G401 (cell line): ENCODE measurements around the gene PTP4A2. TPM values are rescaled to one million over a fixed set of nuclear protein-coding genes. Genes with fewer than 3 reads are reported as not detected.
"Not testable (repeated sequence)": the region's sequence is repeated elsewhere in the genome, so short reads cannot be mapped to it uniquely, and the experiment has no call there.

ENCODE experiments used
- DNase-seq: peaks from one replicate; pipeline ENCODE4 v3.0.0-alpha.2; 2015; ENCODE audit warnings: low spot score
- in situ Hi-C: cut with HindIII; loops from 2 replicates; pipeline ENCODE4 v1.10.0; 2016; ENCODE audit warnings: low sequenced_read_pairs, mixed read lengths
- total RNA-seq: library from RNA; depleted of rRNA; stranded (reverse); fragments of >200 nt; shearing (Covaris generic); gene quantifications from 2 replicates; pipeline ENCODE4 v1.2.3, GENCODE V29; 2014

PTP4A2 gene
- total RNA-seq, 1 experiment from 2014 or later: 436 TPM

GRCh38 chr1:31902510-31902860 is 35.7 kb downstream of the PTP4A2 start:
- in situ Hi-C loops: no loop called here
- DNase-seq: no peak

- no peak for DNase-seq
- in situ Hi-C loops: no loop called here
Measured at GRCh38 chr1:31901838-31902509, 36.2 kb downstream of the PTP4A2 start.

- no peak for DNase-seq
- in situ Hi-C loops: no loop called here
Measured at GRCh38 chr1:31900790-31901189, 37.4 kb downstream of the PTP4A2 start.

DNA sequence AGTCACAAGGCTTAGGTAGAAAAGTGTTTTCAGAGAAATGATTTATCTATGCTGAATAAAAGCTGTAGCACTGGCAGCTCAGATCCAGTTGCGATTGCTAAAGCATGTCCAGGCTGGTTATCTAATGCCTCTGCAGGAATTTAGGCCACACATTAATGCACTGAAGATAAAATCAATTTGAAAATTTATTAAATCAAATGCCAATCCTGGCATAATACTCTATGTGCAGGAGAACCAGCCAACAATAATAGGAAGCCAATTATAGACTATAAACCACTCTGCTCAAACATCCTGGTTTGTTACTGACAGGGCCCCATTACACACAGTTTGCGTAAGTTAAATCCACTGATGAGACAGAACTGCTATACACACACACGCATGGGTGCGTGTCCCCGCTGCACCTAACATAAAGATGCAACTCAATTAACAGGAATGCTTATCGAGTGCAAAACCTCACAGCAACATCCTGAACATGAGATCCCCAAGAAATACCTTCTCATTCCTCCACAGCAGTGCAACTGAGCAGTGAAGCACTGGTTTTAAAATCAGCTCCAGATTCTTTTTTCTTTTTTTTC is 40.6 kb downstream of the PTP4A2 start:
- no peak for DNase-seq
- in situ Hi-C loops: no loop called here

- in situ Hi-C loops, DNase-seq: not testable (repeated sequence)
Measured at GRCh38 chr1:31895474-31896198, 42.5 kb downstream of the PTP4A2 start.

GRCh38 chr1:31891280-31891679 is 46.9 kb downstream of the PTP4A2 start:
- no peak for DNase-seq
- in situ Hi-C loops: no loop called here

DNA sequence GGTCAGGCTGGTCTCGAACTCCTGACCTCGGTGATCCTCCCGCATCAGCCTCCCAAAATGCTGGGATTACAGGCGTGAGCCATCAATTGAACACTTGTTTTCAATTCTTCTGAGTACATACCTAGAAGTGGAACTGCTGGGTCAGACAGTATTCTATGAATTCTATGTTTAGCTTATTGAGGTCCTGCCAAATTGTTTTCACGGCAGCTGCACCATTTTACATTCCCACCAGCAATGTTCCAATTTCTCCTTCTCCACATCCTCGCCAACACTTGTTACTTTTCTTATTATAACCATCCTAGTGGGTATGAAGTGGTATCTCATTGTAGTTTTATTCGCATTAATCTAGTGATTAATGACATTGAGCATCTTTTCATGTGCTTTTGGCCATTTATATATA is 49.9 kb downstream of the PTP4A2 start:
- in situ Hi-C loops: no loop called here
- DNase-seq: no peak

DNA sequence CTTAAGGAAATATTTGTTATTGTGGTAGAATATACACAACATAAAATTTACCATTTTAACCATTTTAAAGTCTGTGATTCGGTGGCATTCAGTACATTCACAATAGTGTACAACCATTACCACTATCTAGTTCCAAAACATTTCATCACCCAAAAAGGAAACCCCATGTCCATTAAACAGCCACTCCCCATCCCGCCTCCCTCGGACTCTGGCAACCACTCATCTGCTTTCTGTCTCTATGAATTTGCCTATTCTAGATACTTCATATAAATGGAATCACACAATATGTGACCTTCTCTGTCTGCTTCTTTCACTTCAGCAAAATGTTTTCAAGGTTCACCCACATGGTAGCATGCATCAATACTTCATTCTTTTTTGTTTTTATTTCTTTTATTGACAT is 51.3 kb downstream of the PTP4A2 start:
- in situ Hi-C loops: no loop called here
- no peak for DNase-seq

DNA sequence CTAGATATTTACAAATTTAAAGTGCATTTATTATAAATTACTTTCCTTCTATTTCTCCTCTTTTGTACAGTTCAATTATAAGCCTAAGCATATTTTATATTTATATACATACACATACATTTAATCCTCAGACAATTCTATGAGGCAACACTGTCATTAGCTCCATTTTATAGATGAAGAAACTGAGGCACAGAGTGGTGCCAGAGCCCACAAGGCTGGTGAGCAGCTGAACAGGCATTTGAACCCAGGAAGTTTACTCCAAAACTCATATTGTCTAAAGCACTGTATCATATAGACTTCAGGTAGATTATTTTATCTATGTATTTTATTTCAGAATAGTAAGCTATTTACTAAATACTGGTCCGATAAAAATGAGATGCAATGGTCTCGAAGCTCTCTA is 52.3 kb downstream of the PTP4A2 start:
- in situ Hi-C loops: no loop called here
- no peak for DNase-seq

DNA sequence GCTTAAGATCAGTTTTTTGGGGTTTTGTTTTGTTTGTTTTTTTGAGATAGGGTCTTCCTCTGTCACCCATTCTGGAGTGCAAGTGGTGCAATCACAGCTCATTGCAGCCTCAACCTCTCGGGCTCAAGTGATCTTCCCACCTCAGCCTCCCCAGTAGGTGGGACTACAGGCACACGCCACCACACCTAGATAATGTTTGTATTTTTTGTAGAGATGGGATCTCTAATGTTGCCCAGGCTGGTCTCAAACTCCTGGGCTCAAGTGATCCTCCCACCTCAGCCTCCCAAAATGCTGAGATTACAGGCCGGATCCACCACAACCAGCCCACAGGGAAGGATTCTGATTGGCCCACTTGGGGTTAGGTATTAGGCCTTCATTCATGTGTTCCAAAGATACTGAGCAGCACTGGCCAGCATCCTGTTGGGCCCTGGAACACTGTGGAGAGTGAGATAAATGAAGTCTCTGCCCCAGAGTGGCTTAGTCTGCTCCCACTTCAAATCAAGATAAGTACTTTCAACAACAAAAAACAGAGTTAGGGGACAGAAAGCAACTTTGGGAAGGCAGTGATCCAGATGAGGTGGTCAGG is 54.7 kb downstream of the PTP4A2 start:
- DNase-seq: no peak
- in situ Hi-C loops: no loop called here

GRCh38 chr1:31881688-31882000 is 56.5 kb downstream of the PTP4A2 start:
- in situ Hi-C loops: no loop called here

DNA sequence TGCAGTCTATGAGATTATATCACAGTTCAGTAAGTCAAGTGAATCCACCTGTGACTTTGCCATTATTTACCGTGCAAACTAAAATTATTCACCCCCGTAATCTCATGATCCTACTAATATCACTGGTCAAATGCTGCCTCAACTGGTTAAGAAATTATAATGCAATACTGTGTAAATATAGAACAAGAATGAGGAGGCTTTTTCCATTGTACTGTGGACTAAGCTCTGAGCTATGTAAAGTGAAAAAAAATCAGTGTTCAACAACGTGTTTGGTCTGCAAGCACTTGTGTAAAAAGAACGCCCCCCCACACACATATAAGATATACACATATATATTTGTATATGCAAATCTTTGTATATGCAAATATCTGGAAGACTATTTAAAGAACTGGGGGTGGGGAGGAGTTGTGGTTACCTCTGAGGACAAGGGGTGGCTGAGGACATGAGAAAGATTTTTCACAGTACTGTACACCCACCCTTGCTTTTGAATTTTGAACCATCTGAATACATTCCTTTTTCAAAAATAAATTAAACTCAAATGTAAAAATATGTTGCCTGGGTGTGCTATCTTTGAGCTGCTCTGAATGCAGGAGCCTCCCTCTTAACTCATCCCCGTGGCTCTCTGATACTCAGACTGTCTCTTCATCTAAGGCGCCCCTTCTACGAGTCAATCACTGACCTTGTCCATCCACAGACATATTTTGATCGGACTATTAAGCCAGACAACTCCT is 57.0 kb downstream of the PTP4A2 start:
- in situ Hi-C loops: no loop called here
- DNase-seq: no peak

More at GRCh38 chr1:31881688-31882000, 56.5 kb downstream of the PTP4A2 start:
- no peak for DNase-seq

GRCh38 chr1:31879981-31880608 is 58.1 kb downstream of the PTP4A2 start:
- no peak for DNase-seq
- in situ Hi-C loops: no loop called here

DNA sequence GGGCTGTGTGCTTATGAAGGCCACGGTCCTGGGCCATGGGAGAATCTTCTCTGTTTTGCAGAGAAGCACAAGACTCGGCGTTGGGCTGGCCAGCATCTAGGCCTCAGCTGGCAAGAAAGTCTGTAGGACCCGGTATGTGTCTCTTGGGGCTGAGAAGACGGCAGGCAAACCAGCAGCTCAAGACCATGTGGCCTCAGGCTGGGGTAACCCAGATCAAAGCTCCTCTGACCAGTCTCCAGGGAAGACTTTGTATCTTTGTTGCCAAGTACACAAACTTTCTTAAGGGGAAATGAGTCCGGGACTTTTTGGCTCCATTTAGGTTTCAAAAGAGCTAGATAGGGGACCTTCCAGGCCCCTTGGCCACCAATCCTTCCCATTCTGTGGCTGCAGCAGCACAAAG is 60.1 kb downstream of the PTP4A2 start:
- DNase-seq: no peak
- in situ Hi-C loops: no loop called here

- in situ Hi-C loops: no loop called here
- DNase-seq: no peak
Measured at GRCh38 chr1:31877544-31877943, 60.6 kb downstream of the PTP4A2 start.

GRCh38 chr1:31875636-31876236 is 62.4 kb downstream of the PTP4A2 start:
- in situ Hi-C loops: no loop called here
- DNase-seq: no peak

DNA sequence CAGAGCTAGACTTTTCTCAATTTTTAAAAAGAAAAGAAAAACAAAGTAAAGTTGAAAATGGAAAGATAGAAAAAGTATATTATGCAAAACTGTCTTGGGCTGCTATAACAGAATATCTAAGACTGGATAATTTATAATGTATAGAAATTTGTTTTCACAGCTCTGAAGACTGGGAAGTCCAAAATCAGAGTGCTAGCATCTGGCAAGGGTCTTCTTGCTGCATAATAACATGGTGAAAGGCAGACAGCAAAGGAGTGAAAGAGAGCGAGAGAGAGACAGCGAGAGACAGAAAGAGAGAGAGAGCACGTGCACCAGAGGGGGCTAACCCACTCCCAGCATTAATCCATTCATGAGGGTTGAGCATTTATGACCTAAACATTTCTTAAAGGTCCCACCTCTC is 63.2 kb downstream of the PTP4A2 start:
- in situ Hi-C loops: no loop called here
- no peak for DNase-seq

DNA sequence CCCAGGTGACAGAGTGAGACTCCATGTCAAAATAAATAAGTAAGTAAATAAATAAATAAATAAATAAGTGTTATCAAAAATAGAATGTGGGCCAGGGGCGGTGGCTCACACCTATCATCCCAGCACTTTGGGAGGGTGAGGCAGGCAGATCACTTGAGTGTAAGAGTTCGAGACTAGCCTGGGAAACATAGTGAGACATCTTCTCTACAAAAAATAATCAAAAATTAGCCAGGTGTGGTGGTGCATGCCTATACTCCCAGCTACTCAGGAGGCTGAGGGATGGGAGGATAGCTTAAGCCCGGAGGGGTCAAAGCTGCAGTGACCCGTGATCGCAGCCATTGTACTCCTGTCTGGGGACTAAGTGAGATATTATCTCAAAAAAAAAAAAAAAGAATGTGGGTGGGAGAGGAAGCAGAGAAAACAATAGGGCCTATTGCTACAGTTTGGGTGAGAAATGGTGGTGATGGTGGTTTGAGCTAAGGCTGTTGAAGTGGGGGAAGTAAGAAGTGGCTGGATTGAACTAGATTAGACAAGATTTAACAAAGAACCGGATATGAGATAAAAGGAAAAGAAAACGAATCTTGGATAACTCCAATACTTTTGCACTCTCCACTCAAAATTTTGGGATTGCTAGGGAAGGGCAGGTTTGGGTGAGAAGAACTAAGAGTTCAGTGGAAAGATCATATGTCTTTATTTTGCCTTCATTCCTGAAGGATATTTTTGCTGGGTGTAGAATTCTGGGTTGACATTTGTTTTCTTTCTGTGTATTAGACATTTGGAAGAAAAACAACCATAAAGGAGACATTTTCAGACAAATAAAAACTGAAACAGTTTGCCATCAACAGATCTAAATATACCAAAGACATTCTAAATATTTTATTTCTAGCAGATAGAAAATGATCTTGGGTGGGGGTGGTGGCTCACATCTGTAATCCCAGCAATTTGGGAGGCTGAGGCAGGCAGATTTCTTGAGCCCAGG is 65.2 kb downstream of the PTP4A2 start:
- in situ Hi-C loops: no loop called here
- no peak for DNase-seq
